Esophagus muscularis mucosa (tissue), 4 donors: ENCODE measurements around the gene NDUFB7. TPM values are rescaled to one million over a fixed set of nuclear protein-coding genes. Genes with fewer than 3 reads are reported as not detected.

Experiments
- DNase-seq: peaks from one replicate; pipeline ENCODE4 v3.0.0-alpha.2; 2017; ENCODE audit errors: extremely low spot score
- H3K27ac ChIP-seq, 4 donors: fragments of 200-600 bp; sonication (generic); replicated peaks in 1 of 4; 1 replicate in 3 of 4; 2 replicates in 1 of 4; pipeline ENCODE4 v1.5.1; 2016 to 2019; ENCODE audit warnings: mild to moderate bottlenecking in 1 of 4
- H3K27me3 ChIP-seq, 4 donors: fragments of 200-600 bp; sonication (generic); one replicate each; pipeline versions ENCODE4 v1.5.1 to v1.6.0; 2016 to 2019
- H3K36me3 ChIP-seq, 4 donors: fragments of 200-600 bp; sonication (generic); one replicate each; pipeline ENCODE4 v1.5.1; 2016 to 2019
- H3K4me1 ChIP-seq, 4 donors: fragments of 200-600 bp; sonication (generic); one replicate each; pipeline ENCODE4 v1.5.1; 2016 to 2019
- H3K4me3 ChIP-seq, 4 donors: fragments of 200-600 bp; sonication (generic); 1 replicate in 2 of 4; 2 replicates in 2 of 4; pipeline ENCODE4 v1.5.1; 2016 to 2019; ENCODE audit warnings: mild to moderate bottlenecking in 4 of 4, moderate library complexity in 1 of 4
- H3K9me3 ChIP-seq, 4 donors: fragments of 200-600 bp; sonication (generic); 1 replicate in 3 of 4; 2 replicates in 1 of 4; pipeline ENCODE4 v1.5.1; 2016 to 2019
- CTCF ChIP-seq, 3 experiments: fragments of 200-600 bp in 2 of 3; fragments of 450-650 bp in 1 of 3; sonication (generic) in 2 of 3; IDR thresholded peaks; one replicate each; pipeline ENCODE4 v1.5.1; 2017 to 2019; ENCODE audit warnings: antibody characterized with exemption in 3 of 3, mild to moderate bottlenecking in 2 of 3, moderate library complexity in 1 of 3
- EP300 ChIP-seq: sonication (generic); formaldehyde crosslinking; IDR thresholded peaks from one replicate; pipeline ENCODE4 v1.6.1; 2017; ENCODE audit warnings: antibody characterized with exemption
- POLR2A ChIP-seq: fragments of 450-650 bp; IDR thresholded peaks from one replicate; pipeline ENCODE4 v1.6.1; 2017; ENCODE audit warnings: antibody characterized with exemption, moderate library complexity, mild to moderate bottlenecking, low read depth
- POLR2AphosphoS5 ChIP-seq, 2 donors: sonication (generic); formaldehyde crosslinking; IDR thresholded peaks; one replicate each; pipeline ENCODE4 v1.6.1; 2017; ENCODE audit warnings: antibody characterized with exemption in 2 of 2
- WGBS: methylation state at CpG from one replicate; pipeline ENCODE4 v1.1.5; 2018; 5-methylcytosine and 5-hydroxymethylcytosine counted together
- intact Hi-C: fragments of 100-400 bp; cut with DNase I; formaldehyde crosslinking; loops from one replicate; pipeline ENCODE4 v1.15.1; 2023
- total RNA-seq, 4 donors: library from RNA; depleted of rRNA; stranded (reverse); fragments of >200 nt; gene quantifications; one replicate each; pipeline versions ENCODE4 v1.1.0 to v1.2.1, GENCODE V29; 2016

Gene NDUFB7
- total RNA-seq, 4 donors from 2014 or later: 297 to 522 (median 319) TPM

GRCh38 chr19:14570864-14571527, 870 bp downstream of the NDUFB7 start:
- Histone ChIP-seq H3K27ac (peak overlapping the region; percentile 72 to 88 (median 83)), H3K27me3 (no peaks in the 10 kb centered on the region), H3K9me3 (no peaks in the 10 kb centered on the region), H3K4me3 (peak overlapping the region; percentile 86 to 99 (median 94)), H3K4me1 (peaks cover 22 to 51% (median 39%) of the 10 kb centered on the region in 4 donors), H3K36me3 (peaks cover 0 to 28% (median 24%) of the 10 kb centered on the region in 4 donors)
- WGBS: 46% methylated on average over 21 of the region's 22 CpGs
- DNase-seq: no peak
- intact Hi-C loops: no loop called here
- TF ChIP-seq POLR2A: no peak
- no peak for TF ChIP-seq POLR2AphosphoS5 (IDR thresholded peaks at IDR 0.05)
- TF ChIP-seq CTCF (IDR thresholded peaks at IDR 0.05): no peak
- TF ChIP-seq EP300: no peak

- 61% methylated on average over 5 of the region's 11 CpGs for WGBS
- intact Hi-C loops: no loop called here
These were observed 4.8 kb downstream of the NDUFB7 start for GRCh38 chr19:14567079-14567478.

GRCh38 chr19:14566712-14567077, 5.2 kb downstream of the NDUFB7 start:
- Histone ChIP-seq H3K27ac (no peak overlapping the region), H3K4me1 (peaks cover 32 to 46% (median 38%) of the 10 kb centered on the region in 4 donors), H3K4me3 (no peak overlapping the region), H3K9me3 (no peaks in the 10 kb centered on the region), H3K27me3 (no peaks in the 10 kb centered on the region), H3K36me3 (peaks cover 8 to 53% (median 46%) of the 10 kb centered on the region in 4 donors)
- TF ChIP-seq POLR2A (no peak), EP300 (no peak), CTCF (IDR thresholded peaks at IDR 0.05) (no peak), POLR2AphosphoS5 (IDR thresholded peaks at IDR 0.05) (no peak)
- intact Hi-C loops: no loop called here
- no peak for DNase-seq
- WGBS: 90% methylated on average over 2 of the region's 18 CpGs

More at GRCh38 chr19:14567079-14567478, 4.8 kb downstream of the NDUFB7 start:
- Histone ChIP-seq H3K4me3 (no peak overlapping the region), H3K9me3 (no peaks in the 10 kb centered on the region), H3K27ac (no peak overlapping the region), H3K36me3 (peaks cover 8 to 53% (median 46%) of the 10 kb centered on the region in 4 donors), H3K4me1 (peaks cover 30 to 44% (median 35%) of the 10 kb centered on the region in 4 donors), H3K27me3 (no peaks in the 10 kb centered on the region)
- no peak for DNase-seq
- TF ChIP-seq EP300: no peak
- no peak for TF ChIP-seq POLR2AphosphoS5 (IDR thresholded peaks at IDR 0.05)
- TF ChIP-seq POLR2A: no peak
- no peak for TF ChIP-seq CTCF (IDR thresholded peaks at IDR 0.05)

- Histone ChIP-seq H3K27ac (no peak overlapping the region), H3K27me3 (no peaks in the 10 kb centered on the region), H3K9me3 (no peaks in the 10 kb centered on the region), H3K36me3 (peaks cover 8 to 53% (median 46%) of the 10 kb centered on the region in 4 donors), H3K4me1 (peaks cover 34 to 47% (median 40%) of the 10 kb centered on the region in 4 donors), H3K4me3 (no peak overlapping the region)
- intact Hi-C loops: no loop called here
- TF ChIP-seq POLR2A: no peak
- TF ChIP-seq CTCF (IDR thresholded peaks at IDR 0.05): no peak
- no peak for TF ChIP-seq POLR2AphosphoS5 (IDR thresholded peaks at IDR 0.05)
- no peak for TF ChIP-seq EP300
- WGBS: 83% methylated on average over 28 of the region's 31 CpGs
- no peak for DNase-seq
These were observed 5.8 kb downstream of the NDUFB7 start for GRCh38 chr19:14565765-14566711.
